Upper lobe of left lung (tissue), 6 donors: ENCODE data around the gene ACACA. TPM values are rescaled to one million over a fixed set of nuclear protein-coding genes. Genes with fewer than 3 reads are reported as not detected.

Source experiments
- ATAC-seq, 2 donors: fragments of 200-7000 bp; cut with Tn5 transposase; one replicate each; pipeline ENCODE4 v1.9.1; 2022; ENCODE audit warnings: mild to moderate bottlenecking in 2 of 2, moderate library complexity in 2 of 2; ENCODE audit not compliant: low FRiP score in 2 of 2
- DNase-seq, 2 donors: peaks; one replicate each; pipeline ENCODE4 v3.0.0-alpha.2; 2019 to 2020
- H3K27ac ChIP-seq, 4 donors: fragments of 200-600 bp; sonication (generic); one replicate each; pipeline ENCODE4 v1.5.1; 2016 to 2019
- H3K27me3 ChIP-seq, 4 donors: fragments of 200-600 bp; sonication (generic); one replicate each; pipeline ENCODE4 v1.5.1; 2017 to 2019
- H3K36me3 ChIP-seq, 4 donors: fragments of 200-600 bp; sonication (generic); one replicate each; pipeline ENCODE4 v1.5.1; 2016 to 2019
- H3K4me1 ChIP-seq, 4 donors: fragments of 200-600 bp; sonication (generic); one replicate each; pipeline ENCODE4 v1.5.1; 2018 to 2019
- H3K4me3 ChIP-seq, 4 donors: fragments of 200-600 bp; sonication (generic); one replicate each; pipeline ENCODE4 v1.5.1; 2017 to 2019; ENCODE audit warnings: mild to moderate bottlenecking in 2 of 4, moderate library complexity in 1 of 4
- H3K9me3 ChIP-seq, 4 donors: fragments of 200-600 bp; sonication (generic); one replicate each; pipeline ENCODE4 v1.5.1; 2018 to 2019
- CTCF ChIP-seq, 6 experiments: fragments of 450-650 bp in 4 of 6; fragments of 200-600 bp in 2 of 6; sonication (generic) in 2 of 6; IDR thresholded peaks; one replicate each; pipeline ENCODE4 v1.5.1; 2016 to 2019; ENCODE audit warnings: antibody characterized with exemption in 6 of 6
- EP300 ChIP-seq, 4 donors: sonication (generic); formaldehyde crosslinking; IDR thresholded peaks; one replicate each; pipeline ENCODE4 v1.5.1; 2017; ENCODE audit warnings: antibody characterized with exemption in 4 of 4, control low read depth in 2 of 4
- POLR2A ChIP-seq, 4 donors: fragments of 450-650 bp; IDR thresholded peaks; one replicate each; pipeline ENCODE4 v1.5.1; 2016 to 2017; ENCODE audit warnings: antibody characterized with exemption in 4 of 4, mild to moderate bottlenecking in 2 of 4
- POLR2AphosphoS5 ChIP-seq, 2 donors: sonication (generic); formaldehyde crosslinking; IDR thresholded peaks; one replicate each; pipeline ENCODE4 v1.5.1; 2017; ENCODE audit warnings: antibody characterized with exemption in 2 of 2
- WGBS, 2 donors: methylation state at CpG; one replicate each; pipeline ENCODE4 v1.1.5; 2017 to 2018; 5-methylcytosine and 5-hydroxymethylcytosine counted together
- total RNA-seq, 6 donors: library from RNA; depleted of rRNA in 4 of 6; stranded (reverse); fragments of >200 nt in 4 of 6; gene quantifications; one replicate each; pipeline versions ENCODE4 v1.1.0 to v1.2.1, GENCODE V29; 2016 to 2021
- donor health status: DM: no; HTN: no; CAD: no; lungs with moderate emphysema.
- donor health status: DM: no; HTN: yes; CAD: no; lungs with severe emphysema.

Gene ACACA
- total RNA-seq, 6 donors from 2014 or later: 55.7 to 129 (median 91.9) TPM

GRCh38 chr17:37041932-37042331 lies 364.7 kb downstream of the ACACA start:
- Histone ChIP-seq H3K9me3 (no peaks in the 10 kb centered on the region), H3K4me1 (no peaks in the 10 kb centered on the region), H3K36me3 (peaks cover 0 to 29% (median 11%) of the 10 kb centered on the region in 4 donors), H3K27me3 (no peaks in the 10 kb centered on the region), H3K27ac (no peak overlapping the region), H3K4me3 (no peak overlapping the region)
- ATAC-seq: no peak
- TF ChIP-seq CTCF (IDR thresholded peaks at IDR 0.05) (no peak), POLR2AphosphoS5 (IDR thresholded peaks at IDR 0.05) (no peak), POLR2A (IDR thresholded peaks at IDR 0.05) (no peak), EP300 (IDR thresholded peaks at IDR 0.05) (no peak)
- no peak for DNase-seq

- Histone ChIP-seq H3K4me1 (no peaks in the 10 kb centered on the region), H3K4me3 (no peak overlapping the region), H3K9me3 (no peaks in the 10 kb centered on the region), H3K27me3 (no peaks in the 10 kb centered on the region), H3K27ac (no peak overlapping the region), H3K36me3 (peaks cover 0 to 17% (median 7%) of the 10 kb centered on the region in 4 donors)
- WGBS, 2 donors: 76 to 78% methylated on average over 6 of the region's 6 CpGs
- DNase-seq (no peak), ATAC-seq (no peak)
- TF ChIP-seq POLR2A (IDR thresholded peaks at IDR 0.05): no peak
- no peak for TF ChIP-seq CTCF (IDR thresholded peaks at IDR 0.05)
- no peak for TF ChIP-seq POLR2AphosphoS5 (IDR thresholded peaks at IDR 0.05)
- TF ChIP-seq EP300 (IDR thresholded peaks at IDR 0.05): no peak
Observed at GRCh38 chr17:37039269-37039668, 367.4 kb downstream of the ACACA start.

- Histone ChIP-seq H3K36me3 (peaks cover 0 to 12% (median 4%) of the 10 kb centered on the region in 4 donors), H3K27me3 (no peaks in the 10 kb centered on the region), H3K4me1 (no peaks in the 10 kb centered on the region), H3K27ac (no peak overlapping the region), H3K4me3 (no peak overlapping the region), H3K9me3 (no peaks in the 10 kb centered on the region)
- no peak for DNase-seq
- no peak for TF ChIP-seq POLR2A (IDR thresholded peaks at IDR 0.05)
- no peak for TF ChIP-seq CTCF (IDR thresholded peaks at IDR 0.05)
- no peak for TF ChIP-seq POLR2AphosphoS5 (IDR thresholded peaks at IDR 0.05)
- TF ChIP-seq EP300 (IDR thresholded peaks at IDR 0.05): no peak
- no peak for ATAC-seq
- 87 to 93% methylated on average over 5 of the region's 5 CpGs for WGBS, 2 donors
Observed at GRCh38 chr17:37037590-37038155, 369.0 kb downstream of the ACACA start.

Other genes starting within 250 kb of the ACACA start
- not detected for gene C17orf78, start 30.9 kb downstream of the ACACA start, total RNA-seq
- gene TADA2A, start 50 bp upstream of the ACACA start, total RNA-seq: 10 to 100 TPM in 5 of 6 donors, 1 to 10 TPM in 1; 9.8 to 37.7 (median 22.7) TPM
- 10 to 100 TPM in 3 of 6 donors, 1 to 10 TPM in 3; 4.2 to 40.0 (median 9.4) TPM for gene DUSP14, start 83.1 kb upstream of the ACACA start, total RNA-seq
- gene SYNRG, start 202.6 kb upstream of the ACACA start, total RNA-seq: 10 to 100 TPM; 25.2 to 58.7 (median 43.8) TPM
- gene DDX52, start 236.6 kb upstream of the ACACA start, total RNA-seq: 10 to 100 TPM in 5 of 6 donors, 1 to 10 TPM in 1; 9.0 to 24.9 (median 14.2) TPM